Gastroesophageal sphincter (tissue), 3 donors: Measurements from ENCODE around the gene IDH3A.

Experiments used
- CTCF ChIP-seq, 4 experiments: fragments of 200-600 bp in 2 of 4; fragments of 450-650 bp in 2 of 4; sonication (generic) in 1 of 4; IDR thresholded peaks; one replicate each; pipeline ENCODE4 v1.5.1; 2017 to 2019; ENCODE audit warnings: antibody characterized with exemption in 4 of 4, mild to moderate bottlenecking in 2 of 4, moderate library complexity in 2 of 4
- EP300 ChIP-seq: sonication (generic); formaldehyde crosslinking; IDR thresholded peaks from one replicate; pipeline ENCODE4 v1.6.1; 2017; ENCODE audit warnings: antibody characterized with exemption, mild to moderate bottlenecking
- POLR2A ChIP-seq, 2 donors: fragments of 450-650 bp; IDR thresholded peaks; one replicate each; pipeline ENCODE4 v1.6.1; 2017; ENCODE audit warnings: antibody characterized with exemption in 2 of 2, mild to moderate bottlenecking in 2 of 2, moderate library complexity in 1 of 2
- POLR2AphosphoS5 ChIP-seq: sonication (generic); formaldehyde crosslinking; IDR thresholded peaks from one replicate; pipeline ENCODE4 v1.6.1; 2017; ENCODE audit warnings: antibody characterized with exemption

DNA sequence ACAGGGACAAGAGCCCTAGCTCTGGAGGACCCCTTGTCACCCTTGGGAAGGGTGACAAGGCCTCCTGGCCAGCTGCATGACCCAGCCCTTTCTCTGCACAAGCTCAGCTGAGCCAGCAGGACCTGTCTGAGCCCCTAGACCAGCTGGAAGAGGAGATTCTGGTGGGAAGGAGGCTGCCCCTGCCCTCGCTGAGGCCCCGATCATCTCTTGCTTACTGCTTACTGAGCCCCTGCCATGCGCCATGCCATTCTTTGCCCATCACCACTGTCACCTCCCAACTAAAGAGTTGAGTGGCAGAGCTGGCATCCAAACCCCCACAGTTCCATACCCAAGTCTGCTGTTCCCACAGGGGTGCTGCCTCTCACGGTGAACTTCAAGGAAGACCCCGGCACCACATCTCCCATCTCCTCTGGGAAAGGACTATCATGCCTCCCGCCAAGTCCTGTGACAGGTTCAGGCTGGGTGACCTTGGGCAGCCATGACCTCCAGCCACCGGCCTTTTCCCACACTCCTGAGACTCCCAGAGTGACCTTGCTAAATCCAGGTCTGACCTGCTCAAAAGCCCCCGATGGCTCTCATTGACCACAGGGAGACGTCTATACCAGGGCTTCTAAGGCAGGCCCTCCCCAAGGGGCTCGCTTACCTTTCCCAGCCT is 51.2 kb downstream of the IDH3A start:
- TF ChIP-seq CTCF (IDR thresholded peaks at IDR 0.05) (no peak), POLR2A (IDR thresholded peaks at IDR 0.05) (no peak), POLR2AphosphoS5 (no peak), EP300 (no peak)
